ENCODE data around the gene NRXN3. TPM values are rescaled to one million over a fixed set of nuclear protein-coding genes. Genes with fewer than 3 reads are reported as not detected.

The NRXN3 gene
- total and polyA plus RNA-seq, 2 experiments from 2014 or later: 0.08 to 0.11 TPM

DNA sequence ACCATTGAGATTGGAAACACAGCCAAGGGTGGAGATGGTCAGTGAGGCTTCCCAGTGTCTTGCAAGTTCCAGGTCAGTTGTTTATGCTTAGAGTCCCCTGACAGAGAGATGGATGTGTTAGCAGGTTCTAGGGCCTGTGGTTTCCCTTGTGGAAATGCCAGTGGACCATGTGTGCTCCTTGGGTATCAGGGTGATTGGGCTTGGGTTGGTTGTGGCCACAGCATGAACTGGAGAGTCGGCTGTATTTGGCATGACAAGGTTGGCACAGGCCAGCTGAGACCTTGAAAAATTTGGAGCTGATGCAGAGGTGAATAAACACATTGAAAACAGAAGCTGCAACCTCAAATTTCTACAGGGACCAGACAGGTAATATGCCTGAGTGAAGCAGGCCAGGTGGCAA lies 1373.2 kb downstream of the NRXN3 start:
- Histone ChIP-seq H3K4me2 (ENCODE audit: unreplicated experiment) (no peak overlapping the region), H3K4me3 (no peak overlapping the region), H3K9me2 (ENCODE audit: insufficient read depth) (no peaks in the 10 kb centered on the region), H3K27me3 (replicated peaks; ENCODE audit: insufficient read depth) (no peaks in the 10 kb centered on the region), H3K9ac (no peak overlapping the region), H3K79me2 (ENCODE audit: insufficient read depth) (no peaks in the 10 kb centered on the region), H2AFZ (no peak overlapping the region), H3K4me1 (ENCODE audit: insufficient read depth) (no peaks in the 10 kb centered on the region), H3K27ac (no peak overlapping the region), H3K36me3 (ENCODE audit: low read depth) (no peaks in the 10 kb centered on the region), H4K20me1 (ENCODE audit: insufficient read depth) (no peaks in the 10 kb centered on the region), H3F3A (ENCODE audit: insufficient read depth) (0 out of 2 replicates have a peak, but pooled peaks cover 5% of the 10 kb centered on the region), H3K9me3 (ENCODE audit: low read depth) (no peaks in the 10 kb centered on the region)
- no peak for TF ChIP-seq EZH2 (IDR thresholded peaks at IDR 0.05; ENCODE audit: insufficient read depth, poor library complexity, severe bottlenecking)
- no peak for TF ChIP-seq EZH2phosphoT487 (IDR thresholded peaks at IDR 0.05; ENCODE audit: insufficient read depth, low read depth)
- in situ Hi-C loops (cut with MboI): no loop called here
- 18 to 24% methylated on average over 1 of the region's 1 CpG for WGBS, 2 experiments (ENCODE audit: low coverage in 1 of 2, low lambda C conversion rate in 2 of 2, missing lambda C conversion rate in 2 of 2)
- DNase-seq: no peak

DNA sequence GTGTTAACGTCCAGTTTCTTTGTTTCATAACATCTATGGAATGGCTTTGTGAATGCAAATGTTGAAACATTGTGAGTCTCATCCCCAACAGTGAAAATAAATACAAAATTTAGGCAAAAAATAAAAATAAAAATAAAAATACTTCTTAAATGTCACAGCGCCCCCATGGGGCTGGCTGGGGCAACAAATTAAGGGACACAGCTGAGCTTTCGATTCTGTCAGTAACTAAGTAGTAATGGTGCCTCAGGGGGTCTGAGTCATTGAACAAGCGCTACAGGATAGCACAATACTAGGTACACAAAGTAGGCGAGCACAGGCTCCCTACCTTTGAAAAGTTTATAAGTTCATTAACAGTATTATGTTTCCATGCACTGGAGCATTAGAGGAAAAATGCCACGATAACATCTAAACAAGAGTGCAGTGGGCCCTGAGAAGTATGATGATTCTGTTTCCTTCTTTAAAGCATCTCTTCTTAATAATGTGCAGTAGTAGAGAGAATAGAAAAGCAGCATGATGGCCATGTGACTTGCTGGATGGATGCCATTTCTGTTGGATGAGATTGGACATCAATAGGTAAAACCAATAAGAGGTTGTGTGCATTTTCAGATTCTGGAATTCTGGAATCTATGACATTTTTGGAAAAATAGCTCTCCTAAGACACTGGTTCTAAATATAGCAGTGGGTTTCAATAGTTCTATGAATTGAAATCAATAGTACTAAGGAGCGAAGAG lies 1374.0 kb downstream of the NRXN3 start:
- Histone ChIP-seq H3K9me3 (ENCODE audit: low read depth) (no peaks in the 10 kb centered on the region), H3K4me3 (no peak overlapping the region), H3K79me2 (ENCODE audit: insufficient read depth) (no peaks in the 10 kb centered on the region), H2AFZ (no peak overlapping the region), H3K36me3 (ENCODE audit: low read depth) (no peaks in the 10 kb centered on the region), H3K9ac (no peak overlapping the region), H3K4me1 (ENCODE audit: insufficient read depth) (no peaks in the 10 kb centered on the region), H3F3A (ENCODE audit: insufficient read depth) (0 out of 2 replicates have a peak, but pooled peaks cover 5% of the 10 kb centered on the region), H3K27ac (no peak overlapping the region), H3K4me2 (ENCODE audit: unreplicated experiment) (no peak overlapping the region), H4K20me1 (ENCODE audit: insufficient read depth) (no peaks in the 10 kb centered on the region), H3K27me3 (replicated peaks; ENCODE audit: insufficient read depth) (no peaks in the 10 kb centered on the region), H3K9me2 (ENCODE audit: insufficient read depth) (no peaks in the 10 kb centered on the region)
- DNase-seq: peak; percentile 44
- TF ChIP-seq EZH2 (IDR thresholded peaks at IDR 0.05; ENCODE audit: insufficient read depth, poor library complexity, severe bottlenecking): no peak
- no peak for TF ChIP-seq EZH2phosphoT487 (IDR thresholded peaks at IDR 0.05; ENCODE audit: insufficient read depth, low read depth)
- in situ Hi-C loops (cut with MboI): no loop called here
- 34% methylated on average over 7 of the region's 7 CpGs for WGBS, 2 experiments (ENCODE audit: low coverage in 1 of 2, low lambda C conversion rate in 2 of 2, missing lambda C conversion rate in 2 of 2)

DNA sequence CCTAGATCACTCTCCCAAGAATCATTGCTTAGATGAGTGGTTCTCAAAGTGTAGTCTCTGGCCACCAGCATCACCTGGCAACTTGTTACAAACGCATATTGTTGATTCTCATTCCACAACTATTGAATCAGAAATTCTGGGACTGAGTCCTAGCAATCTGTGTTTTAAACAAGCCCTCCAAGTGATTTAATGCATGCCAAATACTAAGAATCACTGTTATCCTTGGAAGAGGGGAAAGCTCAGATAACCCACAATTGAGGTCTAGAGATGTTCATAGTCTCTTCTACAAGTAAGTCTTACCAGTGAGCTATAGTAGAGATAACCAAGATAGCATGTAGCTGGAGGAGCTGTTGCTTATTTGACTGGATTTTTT lies 1374.5 kb downstream of the NRXN3 start:
- Histone ChIP-seq H3K4me2 (ENCODE audit: unreplicated experiment) (no peak overlapping the region), H2AFZ (no peak overlapping the region), H3K9me2 (ENCODE audit: insufficient read depth) (no peaks in the 10 kb centered on the region), H3K27ac (no peak overlapping the region), H3F3A (ENCODE audit: insufficient read depth) (0 out of 2 replicates have a peak, but pooled peaks cover 5% of the 10 kb centered on the region), H3K9ac (no peak overlapping the region), H3K9me3 (ENCODE audit: low read depth) (no peaks in the 10 kb centered on the region), H3K79me2 (ENCODE audit: insufficient read depth) (no peaks in the 10 kb centered on the region), H3K27me3 (replicated peaks; ENCODE audit: insufficient read depth) (no peaks in the 10 kb centered on the region), H3K4me1 (ENCODE audit: insufficient read depth) (no peaks in the 10 kb centered on the region), H4K20me1 (ENCODE audit: insufficient read depth) (no peaks in the 10 kb centered on the region), H3K36me3 (ENCODE audit: low read depth) (no peaks in the 10 kb centered on the region), H3K4me3 (no peak overlapping the region)
- TF ChIP-seq EZH2 (IDR thresholded peaks at IDR 0.05; ENCODE audit: insufficient read depth, poor library complexity, severe bottlenecking): no peak
- no peak for TF ChIP-seq EZH2phosphoT487 (IDR thresholded peaks at IDR 0.05; ENCODE audit: insufficient read depth, low read depth)
- 6 to 10% methylated on average over 1 of the region's 1 CpG for WGBS, 2 experiments (ENCODE audit: low coverage in 1 of 2, low lambda C conversion rate in 2 of 2, missing lambda C conversion rate in 2 of 2)
- peak; percentile 20 for DNase-seq
- in situ Hi-C loops (cut with MboI): no loop called here

DNA sequence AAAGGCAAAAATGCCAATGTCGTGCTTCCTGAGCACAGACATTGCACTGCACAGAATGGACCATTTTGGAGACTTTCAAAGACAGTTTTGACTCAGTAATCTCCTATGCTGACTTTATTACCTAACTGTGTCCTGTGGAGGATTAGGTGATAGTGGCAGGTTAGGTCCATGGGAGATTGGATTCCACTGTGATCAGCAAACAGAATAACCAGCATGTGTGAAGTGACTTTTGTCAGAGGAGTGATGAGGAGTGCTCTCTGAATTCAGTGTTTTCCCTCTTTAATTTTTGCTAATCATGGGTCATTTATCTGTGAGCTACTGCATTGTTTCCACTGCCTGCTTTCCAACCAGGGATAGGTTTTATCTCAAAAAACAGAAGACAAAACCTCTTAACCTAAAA lies 1378.7 kb downstream of the NRXN3 start:
- TF ChIP-seq EZH2 (IDR thresholded peaks at IDR 0.05; ENCODE audit: insufficient read depth, poor library complexity, severe bottlenecking) (no peak), EZH2phosphoT487 (IDR thresholded peaks at IDR 0.05; ENCODE audit: insufficient read depth, low read depth) (no peak)
- Histone ChIP-seq H2AFZ (no peak overlapping the region), H3K4me3 (no peak overlapping the region), H3K36me3 (ENCODE audit: low read depth) (no peaks in the 10 kb centered on the region), H3K27ac (no peak overlapping the region), H3K9me3 (ENCODE audit: low read depth) (no peaks in the 10 kb centered on the region), H3K4me2 (ENCODE audit: unreplicated experiment) (no peak overlapping the region), H3F3A (ENCODE audit: insufficient read depth) (0 out of 2 replicates have a peak, but pooled peaks cover 5% of the 10 kb centered on the region), H3K27me3 (replicated peaks; ENCODE audit: insufficient read depth) (no peaks in the 10 kb centered on the region), H3K9ac (no peak overlapping the region), H3K79me2 (ENCODE audit: insufficient read depth) (no peaks in the 10 kb centered on the region), H4K20me1 (ENCODE audit: insufficient read depth) (no peaks in the 10 kb centered on the region), H3K4me1 (ENCODE audit: insufficient read depth) (no peaks in the 10 kb centered on the region), H3K9me2 (ENCODE audit: insufficient read depth) (no peaks in the 10 kb centered on the region)
- 11 to 14% methylated on average over 1 of the region's 1 CpG for WGBS, 2 experiments (ENCODE audit: low coverage in 1 of 2, low lambda C conversion rate in 2 of 2, missing lambda C conversion rate in 2 of 2)
- in situ Hi-C loops (cut with MboI): no loop called here
- no peak for DNase-seq
